Fibroblast of pulmonary artery (primary cell): ENCODE results near the gene ANKRD27.
A peak's percentile ranks its signal among the peaks of the same experiment; 100 is the strongest.
"Not testable (repeated sequence)": the region's sequence is repeated elsewhere in the genome, so short reads cannot be mapped to it uniquely, and the experiment has no call there.

ENCODE experiments used
- DNase-seq: peaks from one replicate; pipeline ENCODE4 v3.0.0-alpha.2; 2010; ENCODE audit warnings: low read depth
- H3K4me3 ChIP-seq: replicated peaks from 2 replicates; pipeline ENCODE4 v1.5.1; 2011; ENCODE audit warnings: low read depth, mild to moderate bottlenecking, control low read depth, low read length, moderate library complexity
- CTCF ChIP-seq: IDR thresholded peaks from 2 replicates; pipeline ENCODE4 v1.5.1; 2011; ENCODE audit warnings: mild to moderate bottlenecking, control low read depth, low read length, inconsistent platforms; ENCODE audit errors: missing control alignments

ANKRD27 gene

GRCh38 chr19:32605544-32605943 is 69.4 kb downstream of the ANKRD27 start:
- DNase-seq: no peak
- TF ChIP-seq CTCF: no peak

GRCh38 chr19:32603961-32604360 is 71.0 kb downstream of the ANKRD27 start:
- no peak for DNase-seq
- no peak overlapping the region for H3K4me3 ChIP-seq
- TF ChIP-seq CTCF: no peak

More at GRCh38 chr19:32605544-32605943, 69.4 kb downstream of the ANKRD27 start:
- H3K4me3 ChIP-seq: no peak overlapping the region

GRCh38 chr19:32599736-32600157 is 75.2 kb downstream of the ANKRD27 start:
- peak; percentile 82 for DNase-seq
- no peak overlapping the region for H3K4me3 ChIP-seq
- peak; percentile 79 for TF ChIP-seq CTCF

- H3K4me3 ChIP-seq: no peak overlapping the region
- no peak for TF ChIP-seq CTCF
- no peak for DNase-seq
Observed at GRCh38 chr19:32599258-32599657, 75.7 kb downstream of the ANKRD27 start.

- no peak for DNase-seq
- no peak overlapping the region for H3K4me3 ChIP-seq
- no peak for TF ChIP-seq CTCF
Observed at GRCh38 chr19:32598022-32598421, 77.0 kb downstream of the ANKRD27 start.

GRCh38 chr19:32595491-32595890 is 79.5 kb downstream of the ANKRD27 start:
- no peak overlapping the region for H3K4me3 ChIP-seq
- no peak for DNase-seq
- no peak for TF ChIP-seq CTCF

- no peak for DNase-seq
- TF ChIP-seq CTCF: no peak
- H3K4me3 ChIP-seq: no peak overlapping the region
Observed at GRCh38 chr19:32594021-32594420, 81.0 kb downstream of the ANKRD27 start.

- H3K4me3 ChIP-seq, DNase-seq: not testable (repeated sequence)
Observed at GRCh38 chr19:32587747-32588504, 87.1 kb downstream of the ANKRD27 start.
